Muscle of leg (tissue), 16 donors: ENCODE results near the gene WWP2. TPM values are rescaled to one million over a fixed set of nuclear protein-coding genes. Genes with fewer than 3 reads are reported as not detected.

Experiments used
- DNase-seq: peaks from one replicate; pipeline ENCODE4 v3.0.0; 2013
- H3K27ac ChIP-seq: one replicate; pipeline ENCODE4 v1.5.1; 2013; ENCODE audit warnings: mild to moderate bottlenecking, low read length, control low read depth
- H3K27me3 ChIP-seq: one replicate; pipeline ENCODE4 v1.6.1; 2013; ENCODE audit warnings: low read length; ENCODE audit not compliant: control insufficient read depth, insufficient read depth
- H3K36me3 ChIP-seq: one replicate; pipeline ENCODE4 v1.6.1; 2013; ENCODE audit warnings: low read length; ENCODE audit not compliant: control insufficient read depth, insufficient read depth
- H3K4me1 ChIP-seq: one replicate; pipeline ENCODE4 v1.6.1; 2013; ENCODE audit warnings: low read length; ENCODE audit not compliant: control insufficient read depth, insufficient read depth
- H3K4me3 ChIP-seq: one replicate; pipeline ENCODE4 v1.5.1; 2013; ENCODE audit warnings: low read length, control low read depth
- H3K9me3 ChIP-seq: replicated peaks from 2 replicates; pipeline ENCODE4 v1.6.1; 2013; ENCODE audit warnings: low read depth, low read length; ENCODE audit not compliant: control insufficient read depth
- WGBS: methylation state at CpG from one replicate; pipeline ENCODE4 v1.1.5; 2013; ENCODE audit warnings: missing lambda C conversion rate; ENCODE audit not compliant: insufficient coverage; 5-methylcytosine and 5-hydroxymethylcytosine counted together
- long read RNA-seq, 11 donors: transcript quantifications; one replicate each; lab custom pipeline, GENCODE V29; 2026
- polyA plus RNA-seq, 8 donors: library from polyadenylated mRNA; unstranded; fragments of 120-200 nt; gene quantifications; one replicate each; pipeline versions ENCODE4 v1.2.1 to v1.2.3, GENCODE V29; 2013; ENCODE audit warnings: inconsistent platforms in 1 of 8, low replicate concordance in 1 of 8; ENCODE audit not compliant: insufficient read length in 8 of 8, insufficient read depth in 1 of 8
- total RNA-seq: library from RNA; stranded (reverse); fragments of 120-200 nt; gene quantifications from one replicate; pipeline ENCODE4 v1.2.4, GENCODE V29; 2013

The WWP2 gene
- total RNA-seq: 14.3 TPM
- 10 to 100 TPM; 15.3 to 19.7 (median 17.0) TPM for polyA plus RNA-seq
- long read RNA-seq, donor 1, full-length matches to known transcripts: 1 of 1 reads
- long read RNA-seq, donor 1, partial matches to known transcripts: 0 of 1 reads
- long read RNA-seq, donor 1, other reads (novel, unspliced or antisense): 0 of 1 reads
- long read RNA-seq, donor 2: 0 reads
- long read RNA-seq, donor 3, full-length matches to known transcripts: 3 of 3 reads
- long read RNA-seq, donor 3, partial matches to known transcripts: 0 of 3 reads
- long read RNA-seq, donor 3, other reads (novel, unspliced or antisense): 0 of 3 reads
- long read RNA-seq, donor 4, partial matches to known transcripts: 0 of 1 reads
- long read RNA-seq, donor 4, other reads (novel, unspliced or antisense): 0 of 1 reads
- long read RNA-seq, donor 5, partial matches to known transcripts: 0 of 3 reads
- long read RNA-seq, donor 5, other reads (novel, unspliced or antisense): 0 of 3 reads
- long read RNA-seq, donor 6, partial matches to known transcripts: 0 of 1 reads
- long read RNA-seq, donor 6, other reads (novel, unspliced or antisense): 0 of 1 reads
- long read RNA-seq, donor 7, full-length matches to known transcripts: 2 of 12 reads
- long read RNA-seq, donor 7, partial matches to known transcripts: 10 of 12 reads
- long read RNA-seq, donor 7, other reads (novel, unspliced or antisense): 0 of 12 reads
- long read RNA-seq, donor 8, partial matches to known transcripts: 0 of 1 reads
- long read RNA-seq, donor 8, other reads (novel, unspliced or antisense): 0 of 1 reads
- long read RNA-seq, donor 9, partial matches to known transcripts: 0 of 3 reads
- long read RNA-seq, donor 9, other reads (novel, unspliced or antisense): 0 of 3 reads
- long read RNA-seq, donor 10: 0 reads
- long read RNA-seq, donor 11, partial matches to known transcripts: 7 of 7 reads
- long read RNA-seq, donor 11, other reads (novel, unspliced or antisense): 0 of 7 reads

DNA sequence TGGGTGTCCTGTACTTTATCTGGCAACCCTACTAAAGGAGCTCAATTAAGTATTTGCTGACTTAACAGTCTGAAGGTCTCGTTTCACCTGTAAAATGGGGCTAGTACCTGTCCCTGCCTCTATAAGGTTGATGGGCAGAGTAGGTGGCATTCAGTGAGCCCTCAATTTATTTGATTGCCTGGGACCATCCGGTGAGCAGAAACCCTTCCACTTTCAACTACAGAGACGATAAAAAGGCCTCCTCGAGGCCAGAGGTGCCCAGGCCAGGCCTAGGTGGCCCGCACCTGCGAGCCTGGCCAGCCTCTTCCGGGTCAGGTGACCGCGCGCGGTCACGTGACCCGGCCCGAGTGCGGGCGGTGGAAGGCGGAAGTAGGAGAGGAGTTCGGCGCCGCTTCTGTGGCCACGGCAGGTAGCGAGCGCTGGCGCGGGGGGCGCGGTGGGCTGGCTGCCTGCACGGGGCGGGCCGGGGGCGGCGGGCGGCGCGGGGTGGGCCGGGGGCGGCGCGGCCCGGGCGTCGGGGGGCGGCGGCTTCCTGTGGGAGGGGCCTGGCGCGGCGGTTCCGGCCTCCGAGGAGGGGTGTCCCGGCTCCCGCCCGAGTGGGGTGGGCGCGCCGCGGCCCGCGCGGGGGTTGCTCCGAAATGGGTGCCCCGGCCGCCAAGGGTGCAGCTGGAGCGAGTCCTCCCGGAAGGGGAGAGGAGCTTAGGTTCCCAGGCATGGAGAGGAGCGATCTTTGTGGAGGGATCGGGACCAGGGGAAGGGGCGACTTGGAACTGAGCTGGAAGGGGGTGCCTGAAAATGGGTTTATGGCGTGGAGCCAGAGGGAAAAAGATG, at the start of gene WWP2:
Gene WWP2 (plus strand): TSS at position 350 of the 831 bp plus-strand sequence. CDS start 24,679 bp downstream, outside the sequence.
- no peaks in the 10 kb centered on the region for H3K9me3 ChIP-seq
- peak within 1 kb of the TSS; percentile 87 for H3K4me3 ChIP-seq
- peak within 1 kb of the TSS; percentile 91 for H3K27ac ChIP-seq
- no peaks in the 10 kb centered on the region for H3K27me3 ChIP-seq
- H3K36me3 ChIP-seq: no peaks in the 10 kb centered on the region
- peaks cover 3% of the 10 kb centered on the region for H3K4me1 ChIP-seq
- WGBS: 0% methylated on average over 49 of the region's 68 CpGs
- DNase-seq: peak; percentile 81

DNA sequence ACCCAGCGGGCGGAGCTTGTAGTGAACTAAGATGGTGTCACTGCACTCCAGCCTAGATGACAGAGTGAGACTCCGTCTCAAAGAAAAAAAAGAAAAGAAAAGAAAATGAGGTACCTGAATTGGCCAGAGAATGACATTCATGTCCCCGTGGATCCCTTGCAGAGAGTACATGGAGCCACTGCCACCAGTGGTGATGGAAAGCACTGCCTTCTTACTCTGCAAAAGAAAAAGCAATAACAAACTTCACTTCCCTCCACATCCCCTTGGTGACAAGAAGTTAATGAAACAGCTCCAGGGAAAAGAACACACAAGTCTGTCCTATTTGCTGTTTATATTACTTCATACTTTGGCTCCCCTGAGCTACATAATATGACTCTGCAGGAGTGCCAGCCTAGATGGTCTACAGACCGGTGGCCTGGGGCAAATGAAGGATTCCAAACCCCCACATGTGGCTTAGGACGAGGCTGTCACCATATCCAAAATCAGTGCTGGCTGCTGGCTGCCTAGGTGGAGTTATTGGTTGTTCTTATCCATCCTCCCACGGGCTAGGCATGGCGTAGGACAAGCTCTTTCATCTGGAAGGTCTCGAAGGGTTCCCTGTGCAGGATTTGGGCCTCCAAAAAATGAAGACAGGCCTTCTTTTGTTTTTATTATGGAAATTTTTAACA, 49.1 kb upstream of the WWP2 start:
- Histone ChIP-seq H3K4me1 (no peaks in the 10 kb centered on the region), H3K4me3 (no peak overlapping the region), H3K27ac (no peak overlapping the region), H3K36me3 (peaks cover 20% of the 10 kb centered on the region), H3K9me3 (no peaks in the 10 kb centered on the region), H3K27me3 (no peaks in the 10 kb centered on the region)
- no peak for DNase-seq
- 87% methylated on average over 3 of the region's 9 CpGs for WGBS

DNA sequence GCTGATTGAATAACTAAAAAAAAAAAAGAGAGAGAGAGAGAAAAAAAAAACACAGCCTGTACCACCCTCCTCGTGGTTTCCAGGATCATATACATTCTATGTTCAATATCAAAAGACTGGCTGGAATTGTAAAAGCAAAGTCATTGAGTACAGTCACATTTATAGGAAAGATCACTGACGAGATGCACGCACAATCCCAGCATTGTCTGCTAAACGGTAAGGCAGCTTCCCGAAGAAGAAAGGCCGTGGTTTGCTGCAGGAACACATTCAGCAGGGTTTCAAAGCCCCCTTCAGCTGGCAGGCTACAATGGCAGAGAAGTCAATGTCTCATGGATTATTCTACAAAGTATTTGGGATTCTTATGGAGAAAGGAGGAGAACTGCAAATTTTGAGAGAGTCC, 45.1 kb upstream of the WWP2 start:
- Histone ChIP-seq H3K27me3 (no peaks in the 10 kb centered on the region), H3K4me3 (no peak overlapping the region), H3K36me3 (peaks cover 16% of the 10 kb centered on the region), H3K9me3 (no peaks in the 10 kb centered on the region), H3K27ac (no peak overlapping the region), H3K4me1 (no peaks in the 10 kb centered on the region)
- no peak for DNase-seq
- WGBS: 85% methylated on average over 4 of the region's 6 CpGs

DNA sequence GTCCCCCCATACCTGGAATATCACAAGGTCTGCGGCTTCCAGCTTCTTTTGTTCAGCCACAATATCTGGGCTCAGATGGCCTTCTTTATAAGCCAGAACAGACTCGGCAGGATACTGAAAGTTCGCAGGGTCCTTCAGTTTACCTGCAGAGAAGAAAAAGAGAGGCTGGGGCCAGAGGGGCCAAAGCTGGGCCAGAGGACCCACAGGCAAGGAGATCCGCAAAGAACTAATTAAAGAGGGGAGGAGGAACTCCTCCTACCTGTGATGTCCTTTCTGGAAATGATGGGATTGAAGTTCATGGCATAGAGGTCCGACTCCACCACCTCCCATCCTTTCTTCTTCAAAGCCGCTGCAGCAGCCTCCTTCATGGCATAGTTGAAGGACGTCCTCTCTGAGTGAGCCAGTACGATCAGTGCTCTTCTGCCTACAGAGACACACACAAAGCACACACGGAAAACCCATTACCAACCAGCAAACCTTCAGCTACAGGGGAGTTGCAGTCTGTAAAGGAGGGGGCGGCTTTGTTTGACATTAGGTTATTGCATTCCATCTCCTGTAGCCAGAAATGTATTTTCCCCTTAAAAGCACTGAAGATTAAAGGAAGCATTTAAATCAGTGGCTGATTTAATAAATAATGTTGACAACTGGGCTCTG, 43.9 kb upstream of the WWP2 start:
- no peak overlapping the region for H3K4me3 ChIP-seq
- peaks cover 11% of the 10 kb centered on the region for H3K36me3 ChIP-seq
- DNase-seq: no peak
- H3K27me3 ChIP-seq: no peaks in the 10 kb centered on the region
- H3K4me1 ChIP-seq: no peaks in the 10 kb centered on the region
- no peaks in the 10 kb centered on the region for H3K9me3 ChIP-seq
- 100% methylated on average over 1 of the region's 10 CpGs for WGBS
- no peak overlapping the region for H3K27ac ChIP-seq

DNA sequence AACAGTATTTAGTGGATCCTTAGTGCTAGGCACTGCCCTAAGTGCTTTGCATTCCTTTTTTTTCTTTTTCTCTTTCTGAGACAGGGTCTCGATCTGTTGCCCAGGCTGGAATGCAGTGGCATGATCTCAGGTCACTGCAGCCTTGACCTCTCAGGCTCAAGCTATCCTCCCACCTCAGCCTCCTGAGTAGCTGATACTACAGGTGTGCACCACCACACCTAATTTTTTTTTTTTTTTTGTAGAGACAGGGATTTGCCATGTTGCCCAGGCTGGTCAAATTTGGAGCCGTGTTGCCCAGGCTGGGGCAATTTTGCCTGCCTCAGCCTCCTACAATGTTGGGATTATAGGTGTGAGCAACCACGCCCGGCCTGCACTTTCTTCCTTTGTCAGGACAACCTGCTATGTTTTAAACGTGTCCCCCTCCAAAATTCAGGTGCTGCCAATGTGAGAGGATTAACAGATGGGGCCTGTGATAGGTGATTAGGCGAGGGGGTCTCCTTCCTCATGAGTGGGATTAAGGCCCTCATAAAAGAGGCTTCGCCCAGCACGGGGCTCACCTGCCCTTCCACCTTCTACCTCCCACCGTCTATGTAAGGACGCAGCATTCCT, 41.2 kb upstream of the WWP2 start:
- Histone ChIP-seq H3K4me3 (no peak overlapping the region), H3K27ac (no peak overlapping the region), H3K36me3 (peaks cover 4% of the 10 kb centered on the region), H3K4me1 (peaks cover 3% of the 10 kb centered on the region), H3K9me3 (no peaks in the 10 kb centered on the region), H3K27me3 (no peaks in the 10 kb centered on the region)
- 84% methylated on average over 7 of the region's 10 CpGs for WGBS
- DNase-seq: no peak

DNA sequence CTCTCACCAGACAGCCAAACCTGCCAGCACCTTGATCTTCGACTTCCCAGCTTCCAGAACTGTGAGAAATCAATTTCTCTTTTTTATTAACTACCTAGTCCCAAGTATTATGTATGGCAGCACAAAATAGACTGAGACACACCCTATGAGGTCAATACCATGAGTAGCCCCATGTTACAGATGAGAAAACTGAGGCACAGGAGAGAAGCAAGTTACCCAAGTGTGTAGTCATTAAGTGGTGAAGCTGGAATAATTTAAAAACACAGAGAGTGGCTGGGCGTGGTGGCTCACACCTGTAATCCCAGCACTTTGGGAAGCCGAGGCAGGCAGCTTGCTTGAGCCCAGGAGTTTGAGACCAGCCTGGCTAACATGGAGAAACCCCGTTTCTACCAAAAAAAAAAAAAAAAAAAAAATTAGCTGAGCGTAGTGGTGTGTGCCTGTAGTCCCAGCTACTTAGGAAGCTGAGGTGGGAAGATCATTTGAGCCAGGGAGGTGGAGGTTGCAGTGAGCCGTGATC, 40.6 kb upstream of the WWP2 start:
- no peaks in the 10 kb centered on the region for H3K9me3 ChIP-seq
- peaks cover 7% of the 10 kb centered on the region for H3K4me1 ChIP-seq
- no peak overlapping the region for H3K4me3 ChIP-seq
- DNase-seq: no peak
- H3K27ac ChIP-seq: no peak overlapping the region
- peaks cover 4% of the 10 kb centered on the region for H3K36me3 ChIP-seq
- no CpG with 5 or more reads among the region's 6 CpGs for WGBS
- H3K27me3 ChIP-seq: no peaks in the 10 kb centered on the region

DNA sequence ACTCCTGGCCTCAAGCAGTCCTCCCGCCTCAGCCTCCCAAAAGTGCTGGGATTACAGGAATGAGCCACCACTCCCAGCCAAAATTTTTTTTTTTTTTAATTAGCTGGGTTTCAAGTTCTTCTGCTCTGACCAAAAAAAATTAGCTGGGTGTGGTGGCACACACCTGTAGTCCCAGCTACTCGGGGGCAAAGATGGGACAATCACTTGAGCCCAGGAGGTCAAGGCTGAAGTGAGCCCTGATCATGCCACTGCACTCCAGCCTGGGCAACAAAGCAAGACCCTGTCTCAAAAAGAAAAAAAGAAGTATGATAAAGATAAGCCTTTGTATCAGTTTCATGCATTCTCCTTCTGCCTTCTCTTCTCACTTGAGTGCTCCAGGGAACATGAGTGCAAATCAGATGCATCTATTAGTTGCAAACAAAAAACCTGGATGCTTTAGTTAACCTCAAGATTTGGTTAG, 37.7 kb upstream of the WWP2 start:
- WGBS: 100% methylated on average over 2 of the region's 2 CpGs
- no peaks in the 10 kb centered on the region for H3K36me3 ChIP-seq
- H3K9me3 ChIP-seq: no peaks in the 10 kb centered on the region
- no peak overlapping the region for H3K27ac ChIP-seq
- no peak for DNase-seq
- peaks cover 17% of the 10 kb centered on the region for H3K4me1 ChIP-seq
- H3K4me3 ChIP-seq: no peak overlapping the region
- H3K27me3 ChIP-seq: no peaks in the 10 kb centered on the region

DNA sequence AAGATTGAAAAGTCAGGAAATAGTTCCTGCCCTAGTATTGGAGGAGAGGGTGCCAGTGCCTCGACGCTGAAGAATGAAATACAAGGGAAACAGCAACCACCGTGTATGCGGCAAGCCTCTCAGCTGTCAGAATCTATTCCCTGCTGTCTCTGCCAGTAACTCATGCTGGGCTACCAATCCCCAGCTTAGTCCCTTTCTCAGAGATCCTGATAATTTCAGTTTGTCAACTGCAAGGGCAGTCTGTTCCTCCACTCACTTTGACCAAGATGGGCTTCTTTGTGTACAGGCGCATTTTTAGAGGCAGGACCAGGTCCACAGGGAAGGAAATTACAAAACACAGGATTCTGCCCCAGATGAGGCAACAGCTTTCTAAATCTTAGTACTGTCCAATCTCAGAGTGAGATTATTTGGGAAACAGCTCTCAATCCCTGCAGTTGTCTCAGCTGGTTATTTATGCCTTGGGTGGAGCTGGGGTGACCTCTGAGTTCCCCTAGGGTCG, 37.1 kb upstream of the WWP2 start:
- Histone ChIP-seq H3K4me3 (no peak overlapping the region), H3K27me3 (no peaks in the 10 kb centered on the region), H3K36me3 (no peaks in the 10 kb centered on the region), H3K4me1 (peaks cover 17% of the 10 kb centered on the region), H3K27ac (no peak overlapping the region), H3K9me3 (no peaks in the 10 kb centered on the region)
- WGBS: 49% methylated on average over 3 of the region's 6 CpGs
- no peak for DNase-seq
